ENCODE results near the gene TMEM44.
"Not testable (repeated sequence)": the region's sequence is repeated elsewhere in the genome, so short reads cannot be mapped to it uniquely, and the experiment has no call there.

TMEM44 gene

DNA sequence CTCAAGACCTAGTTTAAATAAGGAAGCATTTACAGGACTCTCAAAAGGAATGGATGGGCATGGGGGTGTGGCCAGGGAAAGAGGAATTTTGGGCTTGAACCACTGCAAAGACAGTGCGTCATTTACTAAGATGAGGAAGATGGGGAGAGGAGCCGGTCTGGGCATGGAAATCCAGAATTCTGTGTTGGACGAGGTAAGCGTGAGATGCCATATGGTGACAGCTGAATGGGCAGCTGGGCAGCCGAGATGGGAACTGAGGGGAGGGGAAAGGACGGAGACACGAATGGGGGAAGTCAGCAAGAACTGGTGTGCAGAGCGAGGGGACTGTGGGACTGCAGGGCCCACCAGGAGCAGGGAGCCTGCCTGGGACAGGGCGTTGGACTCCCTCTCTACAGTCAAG, 24.2 kb downstream of the TMEM44 start:
- no peak for DNase-seq

DNA sequence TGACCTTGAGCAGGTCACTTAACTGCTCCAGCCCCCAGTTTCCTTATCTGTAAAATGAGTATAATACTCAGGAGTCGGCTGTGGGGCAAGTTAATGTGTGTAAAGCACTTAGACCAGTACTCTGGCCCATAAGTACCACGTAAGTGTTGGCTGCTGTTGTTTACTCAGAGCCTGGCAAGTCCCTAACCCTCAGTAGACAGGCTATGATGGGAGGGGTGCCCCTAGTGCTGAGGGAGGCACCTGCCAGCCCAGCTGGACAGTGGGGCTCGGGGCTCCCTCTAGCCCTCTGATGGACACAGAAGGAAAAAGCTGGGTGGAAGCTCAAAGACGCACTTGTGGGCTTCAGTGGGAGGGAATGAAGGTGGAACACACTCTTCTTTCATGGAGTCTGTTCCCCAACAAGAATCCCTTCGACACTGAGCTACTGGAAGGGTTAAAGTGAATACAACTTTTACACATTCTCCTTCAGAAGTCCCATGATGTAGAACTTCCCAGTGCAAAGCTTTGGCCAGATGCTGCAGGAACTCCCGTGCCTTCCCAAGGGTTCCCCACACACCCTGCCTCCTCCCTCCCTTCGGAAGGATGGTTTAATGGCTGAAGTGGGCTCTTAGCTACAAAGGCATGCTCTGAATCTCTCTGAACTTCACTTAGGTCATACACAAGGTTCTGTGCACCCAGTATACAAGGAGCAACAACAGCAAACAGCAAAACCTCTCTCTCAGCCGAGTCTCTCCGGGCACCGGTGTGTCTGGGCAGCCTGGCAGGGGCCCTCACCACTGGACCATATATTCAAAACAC, 25.4 kb downstream of the TMEM44 start:
- no peak for DNase-seq

DNA sequence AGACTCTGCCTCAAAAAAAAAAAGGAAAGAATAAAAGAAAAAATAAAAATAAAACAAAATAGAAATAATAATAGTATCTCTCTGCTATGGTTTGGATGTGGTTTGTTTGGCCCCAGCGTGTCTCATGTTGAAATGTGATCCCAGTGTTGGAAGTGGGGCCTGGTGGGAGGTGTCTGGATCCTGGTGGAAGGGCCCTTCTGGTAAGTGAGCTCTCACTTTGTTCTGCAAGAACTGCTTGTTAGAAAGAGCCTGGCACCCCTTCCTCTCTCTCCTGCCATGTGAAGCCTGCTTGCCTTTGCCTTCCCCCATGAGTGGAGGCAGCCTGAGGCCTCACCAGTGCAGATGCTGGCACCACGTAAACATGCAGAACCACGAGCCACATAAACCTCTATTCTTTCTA, 26.3 kb downstream of the TMEM44 start:
- no peak for DNase-seq

DNA sequence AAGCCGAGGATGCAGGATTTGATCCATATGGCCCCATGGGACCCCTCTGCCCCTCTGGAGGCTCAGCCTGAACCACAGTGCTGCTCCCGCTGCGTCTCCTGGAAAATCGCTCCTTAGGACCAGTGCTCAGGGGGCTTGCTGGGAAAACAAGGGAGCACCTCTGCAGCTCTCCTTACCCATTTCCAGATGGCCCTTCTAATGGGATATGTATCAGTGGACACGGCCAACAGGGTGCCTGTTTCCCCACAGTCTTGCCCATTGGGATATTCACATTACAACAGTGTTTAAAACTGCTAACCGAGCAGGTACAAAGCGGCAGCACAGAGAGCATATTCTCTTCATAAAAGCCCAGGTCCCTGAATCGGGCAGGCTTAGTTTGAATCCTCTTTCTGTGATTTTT, 27.1 kb downstream of the TMEM44 start:
- DNase-seq: no peak

- DNase-seq: not testable (repeated sequence)
These were observed 27.9 kb downstream of the TMEM44 start for GRCh38 chr3:194605314-194605713.

GRCh38 chr3:194604837-194605236, 28.4 kb downstream of the TMEM44 start:
- no peak for DNase-seq

DNA sequence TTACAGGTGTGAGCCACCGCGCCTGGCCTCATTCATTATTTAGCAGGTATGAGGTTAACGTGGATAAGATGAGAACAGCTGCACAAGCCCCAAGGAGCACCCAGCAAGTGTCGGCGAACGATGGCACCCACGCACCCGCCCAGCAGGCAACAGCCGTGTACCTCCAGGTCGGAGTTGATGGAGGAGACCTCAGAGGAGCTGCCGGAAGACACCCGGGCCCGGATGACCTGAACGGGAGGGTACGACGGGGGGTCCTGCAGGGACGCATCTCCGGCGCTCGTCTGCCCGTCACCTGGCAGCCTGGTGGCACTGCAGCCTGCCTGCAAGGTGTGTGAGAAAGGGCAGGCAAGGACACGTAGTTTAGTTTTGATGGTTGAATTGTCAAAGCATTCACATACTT, 29.1 kb downstream of the TMEM44 start:
- no peak for DNase-seq

DNA sequence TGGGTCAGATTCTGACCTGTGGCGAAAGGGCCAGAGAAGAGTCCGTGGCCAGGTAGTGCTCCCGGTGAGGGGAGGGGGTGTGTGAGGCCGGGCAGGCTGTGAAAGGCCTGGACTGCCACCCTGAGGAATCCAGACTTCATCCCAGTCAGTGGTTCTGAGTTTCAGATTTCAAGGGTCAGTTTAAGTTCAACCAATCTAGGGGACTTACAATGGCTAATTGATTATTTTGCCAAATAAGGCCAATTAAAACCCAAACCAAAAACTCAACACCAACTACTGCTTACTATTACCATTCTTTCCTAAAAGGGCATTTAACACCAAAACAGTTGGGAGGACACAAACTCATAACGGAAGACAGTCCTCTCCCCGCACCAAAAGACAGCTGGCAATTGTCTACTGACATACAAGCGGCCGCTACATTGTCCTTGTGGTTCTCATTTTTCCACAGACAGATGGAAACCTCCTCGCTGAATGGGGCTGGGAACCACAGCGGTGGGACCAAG, 30.5 kb downstream of the TMEM44 start:
- no peak for DNase-seq

- DNase-seq: no peak
These were observed 34.3 kb downstream of the TMEM44 start for GRCh38 chr3:194598771-194599557.

DNA sequence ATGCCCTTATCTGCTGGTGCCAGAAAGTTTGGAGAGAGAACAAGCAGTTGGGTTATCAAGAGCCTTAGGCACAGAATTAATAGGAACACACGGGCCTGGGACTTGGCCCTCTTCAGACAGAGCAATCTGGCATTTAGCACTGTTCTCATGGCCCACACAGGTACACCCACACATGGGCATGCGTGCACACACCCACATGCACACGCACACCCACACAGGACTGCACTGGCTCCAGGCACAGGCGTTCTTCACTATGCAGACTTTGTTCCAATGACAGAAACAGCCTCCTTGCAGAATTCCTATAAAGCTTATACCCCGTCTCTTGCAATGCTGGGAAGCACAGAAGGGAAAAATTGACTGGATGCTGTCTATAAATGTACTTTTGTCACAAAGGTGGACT, 36.3 kb downstream of the TMEM44 start:
- no peak for DNase-seq

DNA sequence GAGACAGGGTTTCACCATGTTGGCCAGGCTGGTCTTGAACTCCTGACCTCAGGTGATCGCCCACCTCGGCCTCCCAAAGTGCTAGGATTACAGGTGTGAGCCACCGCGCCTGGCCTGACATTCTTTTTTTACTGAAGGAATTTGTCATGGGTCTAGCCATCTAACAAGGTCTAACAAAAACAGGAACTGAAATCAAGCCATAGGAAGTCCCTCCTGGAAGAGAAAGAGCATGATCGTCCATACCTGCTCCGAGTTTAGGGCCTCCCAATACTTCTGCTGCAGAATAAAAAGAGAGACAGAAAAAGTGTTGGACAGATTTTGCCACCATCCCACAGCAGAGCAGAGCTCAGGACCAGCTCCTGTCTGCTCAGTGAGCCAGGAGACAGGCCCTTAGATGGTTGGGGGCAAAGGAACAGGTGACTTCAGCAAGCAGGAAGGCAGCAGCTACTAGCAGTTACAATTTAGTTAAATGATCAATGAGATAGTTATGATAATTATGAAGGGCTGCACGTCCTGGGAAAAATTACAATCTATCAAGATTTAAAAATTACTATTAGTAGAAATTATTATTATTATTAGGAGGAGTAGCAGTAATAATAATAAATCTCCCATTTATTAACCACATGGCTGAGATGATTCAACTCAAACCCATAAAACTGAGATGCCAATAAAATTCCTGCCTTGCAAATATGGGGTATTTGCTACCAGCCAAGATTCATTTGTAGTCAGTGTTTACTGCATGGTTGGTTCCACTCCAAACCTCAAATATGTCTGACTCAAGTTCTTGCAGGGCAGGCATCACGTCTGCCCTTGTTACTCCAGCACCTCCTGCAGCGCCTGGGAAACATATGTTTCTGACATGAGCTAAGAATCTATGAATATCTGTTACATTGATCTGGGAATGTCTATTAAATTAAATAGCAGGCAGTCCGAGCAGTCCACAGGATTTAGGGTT, 40.1 kb downstream of the TMEM44 start:
- no peak for DNase-seq

- DNase-seq: no peak
These were observed 44.5 kb downstream of the TMEM44 start for GRCh38 chr3:194588741-194589140.

DNA sequence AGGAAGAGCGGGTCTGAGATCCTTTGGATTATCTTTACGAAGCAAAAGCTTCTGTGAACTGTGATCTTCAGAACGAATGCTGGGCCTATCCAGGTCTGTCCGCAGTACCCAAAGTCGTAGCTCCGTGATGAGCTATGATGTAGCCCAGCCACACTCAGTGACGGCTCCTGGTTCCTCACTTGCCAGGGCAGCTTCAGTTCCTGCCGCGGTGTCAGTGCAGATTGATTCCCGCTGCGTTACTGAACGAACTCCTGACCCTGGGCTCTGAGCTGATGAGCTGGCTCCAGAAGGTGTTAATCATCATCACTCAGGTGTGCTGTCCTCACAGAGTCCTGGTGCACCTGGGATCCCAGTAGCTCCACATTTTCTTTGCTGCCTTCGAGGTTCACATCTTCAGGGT, 45.0 kb downstream of the TMEM44 start:
- DNase-seq: no peak

DNA sequence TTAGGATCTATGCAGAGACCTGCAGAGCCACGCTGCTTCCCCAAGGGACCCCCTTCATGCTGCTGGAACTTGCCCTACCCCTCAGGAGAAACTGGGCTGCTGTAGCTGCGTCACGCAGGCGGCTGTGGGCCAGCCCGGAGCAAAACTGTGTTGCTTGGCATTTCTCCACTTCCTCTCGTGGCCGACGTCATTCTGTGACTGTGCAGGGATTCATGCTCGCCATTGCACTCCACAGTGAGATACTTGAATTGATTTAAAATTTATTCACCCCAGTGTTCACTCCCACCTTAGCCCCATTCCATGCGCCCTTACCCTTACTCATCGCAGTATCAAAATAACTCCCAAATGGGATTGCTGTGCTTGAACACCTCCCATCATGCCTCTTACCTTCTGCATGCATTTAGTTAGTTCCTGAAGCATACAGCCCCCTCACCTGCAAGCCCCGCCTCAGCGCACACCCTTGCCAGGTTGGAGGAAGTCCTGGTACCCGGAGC, 45.7 kb downstream of the TMEM44 start:
- DNase-seq: no peak

DNA sequence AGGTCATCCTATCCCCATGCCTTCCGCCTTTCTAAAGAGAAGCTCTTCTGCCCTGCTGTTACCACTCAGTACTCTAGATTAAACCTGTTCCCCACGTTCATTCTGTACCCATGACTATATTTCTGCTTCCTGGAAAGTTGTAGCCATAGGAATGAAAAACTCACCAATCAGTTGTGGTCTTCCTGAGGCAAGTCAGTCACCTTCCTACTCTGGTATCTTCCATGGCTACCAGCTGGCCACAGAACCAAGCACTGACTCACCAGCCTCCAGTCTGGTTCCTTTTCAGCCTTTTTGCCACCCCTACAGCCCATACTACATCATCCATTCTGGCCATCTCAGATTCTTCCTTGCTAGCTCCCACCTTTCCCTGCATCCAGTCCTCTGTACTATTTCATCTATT, 46.4 kb downstream of the TMEM44 start:
- DNase-seq: peak in 1 of 2 donors; percentile 12

- DNase-seq: no peak
These were observed 47.3 kb downstream of the TMEM44 start for GRCh38 chr3:194585880-194586281.

- DNase-seq: peak in 1 of 2 donors; percentile 40
These were observed 48.4 kb downstream of the TMEM44 start for GRCh38 chr3:194584866-194585265.

DNA sequence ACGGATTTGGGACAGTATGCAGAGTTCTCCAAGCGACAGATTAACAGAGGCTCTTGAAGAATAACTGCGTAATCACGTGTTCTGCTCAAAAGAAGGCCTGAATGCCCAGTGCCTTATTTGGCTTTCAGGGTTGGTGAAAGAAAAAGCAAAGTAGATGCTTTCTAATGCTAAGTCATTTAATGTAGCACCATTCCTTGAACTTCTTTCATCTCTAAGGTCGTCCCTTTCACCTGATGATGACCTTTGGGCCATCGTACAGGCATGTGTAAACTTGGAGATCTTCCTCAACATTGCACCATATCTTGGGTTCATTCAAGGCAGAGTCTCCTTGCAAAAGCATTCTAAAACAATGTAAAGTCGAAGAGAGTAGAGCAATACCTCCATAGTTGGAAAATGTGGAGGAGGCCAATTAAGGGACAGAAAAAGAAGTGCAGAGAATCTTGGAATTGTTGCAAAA, 48.9 kb downstream of the TMEM44 start:
- DNase-seq: no peak

- DNase-seq: no peak
These were observed 50.9 kb downstream of the TMEM44 start for GRCh38 chr3:194582196-194582905.

- DNase-seq: no peak
These were observed 54.1 kb downstream of the TMEM44 start for GRCh38 chr3:194579091-194579606.
